Measurements from ENCODE around the gene IFNL1.
A peak's percentile ranks its signal among the peaks of the same experiment; 100 is the strongest.
"Not testable (repeated sequence)": the region's sequence is repeated elsewhere in the genome, so short reads cannot be mapped to it uniquely, and the experiment has no call there.

IFNL1 gene

GRCh38 chr19:39332738-39333137 lies 36.5 kb downstream of the IFNL1 start:
- CTCF ChIA-PET = interaction anchor here (1.4 kb wide), 1 partner anchor 203 kb away, joined by 5 read pairs; no protein-coding TSS in a partner anchor
- POLR2A ChIA-PET = not testable (repeated sequence)
- 100% methylated on average over 5 of the region's 6 CpGs for WGBS (ENCODE audit: insufficient coverage)

GRCh38 chr19:39333507-39333906 lies 37.3 kb downstream of the IFNL1 start:
- 96% methylated on average over 5 of the region's 6 CpGs for WGBS (ENCODE audit: insufficient coverage)
- peak in 1 of 3 donors; percentile 20 for DNase-seq
- Histone ChIP-seq H3K27me3 (replicated peaks in 2 of 5; ENCODE audit: control insufficient read depth in 4 of 5, insufficient read depth in 5 of 5, low read length in 4 of 5) (no peaks in the 10 kb centered on the region), H3K9me3 (ENCODE audit: control extremely low read depth in 1 of 5, control insufficient read depth in 4 of 5, insufficient read depth in 2 of 5, low read depth in 1 of 5, low read length in 4 of 5) (no peaks in the 10 kb centered on the region), H3K27ac (ENCODE audit: insufficient read depth in 1 of 2, low read depth in 1 of 2, low read length in 2 of 2, poor library complexity in 1 of 2, severe bottlenecking in 2 of 2) (no peak overlapping the region), H3K4me3 (ENCODE audit: control insufficient read depth in 1 of 7, extremely low read depth in 1 of 7, insufficient read depth in 4 of 7, low read depth in 2 of 7, low read length in 6 of 7) (peak overlapping the region in 2 of 7 experiments; percentile 52 to 54), H3K36me3 (ENCODE audit: control insufficient read depth in 4 of 4, insufficient read depth in 4 of 4, low read length in 3 of 4) (peaks cover 9 to 33% (median 20%) of the 10 kb centered on the region in 4 experiments), H3K4me1 (ENCODE audit: control extremely low read depth in 1 of 4, control insufficient read depth in 4 of 4, insufficient read depth in 4 of 4, low read length in 3 of 4) (peaks cover 7 to 67% (median 50%) of the 10 kb centered on the region in 4 experiments)
- POLR2A ChIA-PET = no interaction called here
- CTCF ChIA-PET = interaction anchor here (1.0 to 1.2 kb wide), 2 partner anchors 11 to 122 kb away, joined by 3 to 4 read pairs; no protein-coding TSS in a partner anchor

More at GRCh38 chr19:39332738-39333137, 36.5 kb downstream of the IFNL1 start:
- H3K4me1 ChIP-seq (ENCODE audit: control extremely low read depth in 1 of 4, control insufficient read depth in 4 of 4, insufficient read depth in 4 of 4, low read length in 3 of 4) = peaks cover 7 to 71% (median 51%) of the 10 kb centered on the region in 4 experiments
- DNase-seq; H3K27ac ChIP-seq (ENCODE audit: insufficient read depth in 1 of 2, low read depth in 1 of 2, low read length in 2 of 2, poor library complexity in 1 of 2, severe bottlenecking in 2 of 2); H3K9me3 ChIP-seq (ENCODE audit: control extremely low read depth in 1 of 5, control insufficient read depth in 4 of 5, insufficient read depth in 2 of 5, low read depth in 1 of 5, low read length in 4 of 5); H3K27me3 ChIP-seq (replicated peaks in 2 of 5; ENCODE audit: control insufficient read depth in 4 of 5, insufficient read depth in 5 of 5, low read length in 4 of 5): not testable (repeated sequence)
- peak overlapping the region in 2 of 7 experiments; percentile 33 to 52 for H3K4me3 ChIP-seq (ENCODE audit: control insufficient read depth in 1 of 7, extremely low read depth in 1 of 7, insufficient read depth in 4 of 7, low read depth in 2 of 7, low read length in 6 of 7)
- H3K36me3 ChIP-seq (ENCODE audit: control insufficient read depth in 4 of 4, insufficient read depth in 4 of 4, low read length in 3 of 4) = peaks cover 9 to 36% (median 23%) of the 10 kb centered on the region in 4 experiments

- Histone ChIP-seq H3K4me3 (ENCODE audit: control insufficient read depth in 1 of 7, extremely low read depth in 1 of 7, insufficient read depth in 4 of 7, low read depth in 2 of 7, low read length in 6 of 7) (peak overlapping the region in 6 of 7 experiments; percentile 82 to 96 (median 90)), H3K36me3 (ENCODE audit: control insufficient read depth in 4 of 4, insufficient read depth in 4 of 4, low read length in 3 of 4) (peaks cover 2 to 23% (median 15%) of the 10 kb centered on the region in 4 experiments), H3K9me3 (ENCODE audit: control extremely low read depth in 1 of 5, control insufficient read depth in 4 of 5, insufficient read depth in 2 of 5, low read depth in 1 of 5, low read length in 4 of 5) (no peaks in the 10 kb centered on the region), H3K4me1 (ENCODE audit: control extremely low read depth in 1 of 4, control insufficient read depth in 4 of 4, insufficient read depth in 4 of 4, low read length in 3 of 4) (peaks cover 7 to 64% (median 46%) of the 10 kb centered on the region in 4 experiments), H3K27ac (ENCODE audit: insufficient read depth in 1 of 2, low read depth in 1 of 2, low read length in 2 of 2, poor library complexity in 1 of 2, severe bottlenecking in 2 of 2) (peak overlapping the region; percentile 88 to 92), H3K27me3 (replicated peaks in 2 of 5; ENCODE audit: control insufficient read depth in 4 of 5, insufficient read depth in 5 of 5, low read length in 4 of 5) (no peaks in the 10 kb centered on the region)
- no peak for DNase-seq
- 83% methylated on average over 5 of the region's 5 CpGs for WGBS (ENCODE audit: insufficient coverage)
- ChIA-PET POLR2A (no interaction called here), CTCF (interaction anchor here (1.0 to 1.5 kb wide), 4 partner anchors 8 to 123 kb away, joined by 3 to 4 read pairs (median 4); no protein-coding TSS in a partner anchor)
Measured at GRCh38 chr19:39334444-39334976, 38.3 kb downstream of the IFNL1 start.

- Histone ChIP-seq H3K4me1 (ENCODE audit: control extremely low read depth in 1 of 4, control insufficient read depth in 4 of 4, insufficient read depth in 4 of 4, low read length in 3 of 4) (peaks cover 10 to 67% (median 51%) of the 10 kb centered on the region in 4 experiments), H3K27me3 (replicated peaks in 2 of 5; ENCODE audit: control insufficient read depth in 4 of 5, insufficient read depth in 5 of 5, low read length in 4 of 5) (no peaks in the 10 kb centered on the region), H3K4me3 (ENCODE audit: control insufficient read depth in 1 of 7, extremely low read depth in 1 of 7, insufficient read depth in 4 of 7, low read depth in 2 of 7, low read length in 6 of 7) (peak overlapping the region; percentile 79 to 96 (median 90)), H3K9me3 (ENCODE audit: control extremely low read depth in 1 of 5, control insufficient read depth in 4 of 5, insufficient read depth in 2 of 5, low read depth in 1 of 5, low read length in 4 of 5) (no peaks in the 10 kb centered on the region), H3K27ac (ENCODE audit: insufficient read depth in 1 of 2, low read depth in 1 of 2, low read length in 2 of 2, poor library complexity in 1 of 2, severe bottlenecking in 2 of 2) (peak overlapping the region; percentile 88 to 92), H3K36me3 (ENCODE audit: control insufficient read depth in 4 of 4, insufficient read depth in 4 of 4, low read length in 3 of 4) (peaks cover 2 to 20% (median 11%) of the 10 kb centered on the region in 4 experiments)
- ChIA-PET CTCF (interaction anchor here (1.1 to 1.5 kb wide), 3 partner anchors 9 to 213 kb away, joined by 4 read pairs; no protein-coding TSS in a partner anchor), POLR2A (interaction anchor here (0.6 to 1.7 kb wide), 3 partner anchors 8 to 56 kb away, joined by 3 to 7 read pairs (median 4); partner anchors contain the start of genes MED29 and PAF1)
- WGBS (ENCODE audit: insufficient coverage) = 0% methylated on average over 4 of the region's 6 CpGs
- peak in 2 of 3 donors; percentile 64 to 75 for DNase-seq
Measured at GRCh38 chr19:39335168-39335548, 39.0 kb downstream of the IFNL1 start.

- CTCF ChIA-PET = interaction anchor here (1.5 kb wide), 1 partner anchor 214 kb away, joined by 4 read pairs; no protein-coding TSS in a partner anchor
- H3K27me3 ChIP-seq (replicated peaks in 2 of 5; ENCODE audit: control insufficient read depth in 4 of 5, insufficient read depth in 5 of 5, low read length in 4 of 5) = no peaks in the 10 kb centered on the region
- H3K27ac ChIP-seq (ENCODE audit: insufficient read depth in 1 of 2, low read depth in 1 of 2, low read length in 2 of 2, poor library complexity in 1 of 2, severe bottlenecking in 2 of 2) = peak overlapping the region; percentile 88 to 92
- no peak for DNase-seq
- POLR2A ChIA-PET = interaction anchor here (0.6 to 1.7 kb wide), 2 partner anchors 55 to 141 kb away, joined by 4 to 7 read pairs; partner anchors contain the start of genes MED29 and PAF1
- peaks cover 0 to 9% (median 3%) of the 10 kb centered on the region in 4 experiments for H3K36me3 ChIP-seq (ENCODE audit: control insufficient read depth in 4 of 4, insufficient read depth in 4 of 4, low read length in 3 of 4)
- 89% methylated on average over 1 of the region's 3 CpGs for WGBS (ENCODE audit: insufficient coverage)
- no peaks in the 10 kb centered on the region for H3K9me3 ChIP-seq (ENCODE audit: control extremely low read depth in 1 of 5, control insufficient read depth in 4 of 5, insufficient read depth in 2 of 5, low read depth in 1 of 5, low read length in 4 of 5)
- H3K4me1 ChIP-seq (ENCODE audit: control extremely low read depth in 1 of 4, control insufficient read depth in 4 of 4, insufficient read depth in 4 of 4, low read length in 3 of 4) = peaks cover 14 to 68% (median 54%) of the 10 kb centered on the region in 4 experiments
- H3K4me3 ChIP-seq (ENCODE audit: control insufficient read depth in 1 of 7, extremely low read depth in 1 of 7, insufficient read depth in 4 of 7, low read depth in 2 of 7, low read length in 6 of 7) = peak overlapping the region in 1 of 7 experiments; percentile 90
Measured at GRCh38 chr19:39336483-39336882, 40.3 kb downstream of the IFNL1 start.

- no CpG with 5 or more reads among the region's 1 CpG for WGBS (ENCODE audit: insufficient coverage)
- Histone ChIP-seq H3K27ac (ENCODE audit: insufficient read depth in 1 of 2, low read depth in 1 of 2, low read length in 2 of 2, poor library complexity in 1 of 2, severe bottlenecking in 2 of 2) (peak overlapping the region in 1 of 2 experiments; percentile 88), H3K4me3 (ENCODE audit: control insufficient read depth in 1 of 7, extremely low read depth in 1 of 7, insufficient read depth in 4 of 7, low read depth in 2 of 7, low read length in 6 of 7) (peak overlapping the region in 2 of 7 experiments; percentile 5 to 100), H3K27me3 (replicated peaks in 2 of 5; ENCODE audit: control insufficient read depth in 4 of 5, insufficient read depth in 5 of 5, low read length in 4 of 5) (no peaks in the 10 kb centered on the region), H3K36me3 (ENCODE audit: control insufficient read depth in 4 of 4, insufficient read depth in 4 of 4, low read length in 3 of 4) (no peaks in the 10 kb centered on the region), H3K9me3 (ENCODE audit: control extremely low read depth in 1 of 5, control insufficient read depth in 4 of 5, insufficient read depth in 2 of 5, low read depth in 1 of 5, low read length in 4 of 5) (no peaks in the 10 kb centered on the region), H3K4me1 (ENCODE audit: control extremely low read depth in 1 of 4, control insufficient read depth in 4 of 4, insufficient read depth in 4 of 4, low read length in 3 of 4) (peaks cover 14 to 60% (median 47%) of the 10 kb centered on the region in 4 experiments)
- POLR2A ChIA-PET = no interaction called here
- CTCF ChIA-PET = no interaction called here
- peak in 1 of 3 donors; percentile 66 for DNase-seq
Measured at GRCh38 chr19:39339674-39340073, 43.5 kb downstream of the IFNL1 start.

- 94% methylated on average over 2 of the region's 7 CpGs for WGBS (ENCODE audit: insufficient coverage)
- H3K4me1 ChIP-seq (ENCODE audit: control extremely low read depth in 1 of 4, control insufficient read depth in 4 of 4, insufficient read depth in 4 of 4, low read length in 3 of 4) = peaks cover 14 to 61% (median 49%) of the 10 kb centered on the region in 4 experiments
- H3K9me3 ChIP-seq (ENCODE audit: control extremely low read depth in 1 of 5, control insufficient read depth in 4 of 5, insufficient read depth in 2 of 5, low read depth in 1 of 5, low read length in 4 of 5) = not testable (repeated sequence)
Measured at GRCh38 chr19:39340156-39340555, 43.9 kb downstream of the IFNL1 start.

More at GRCh38 chr19:39340156-39340555, 43.9 kb downstream of the IFNL1 start:
- H3K27me3 ChIP-seq (replicated peaks in 2 of 5; ENCODE audit: control insufficient read depth in 4 of 5, insufficient read depth in 5 of 5, low read length in 4 of 5); H3K36me3 ChIP-seq (ENCODE audit: control insufficient read depth in 4 of 4, insufficient read depth in 4 of 4, low read length in 3 of 4); POLR2A ChIA-PET; CTCF ChIA-PET: not testable (repeated sequence)
- Histone ChIP-seq H3K27ac (ENCODE audit: insufficient read depth in 1 of 2, low read depth in 1 of 2, low read length in 2 of 2, poor library complexity in 1 of 2, severe bottlenecking in 2 of 2) (peak overlapping the region; percentile 75 to 88), H3K4me3 (ENCODE audit: control insufficient read depth in 1 of 7, extremely low read depth in 1 of 7, insufficient read depth in 4 of 7, low read depth in 2 of 7, low read length in 6 of 7) (peak overlapping the region in 3 of 7 experiments; percentile 99 to 100 (median 100))
- peak in 2 of 3 donors; percentile 67 to 69 for DNase-seq

Measured in common myeloid progenitor, CD34-positive (primary cell).